D721Med (cell line): ENCODE data around the gene ENOX1.

Experiments used
- DNase-seq: peaks from one replicate; pipeline ENCODE4 v3.0.0; 2011; ENCODE audit warnings: low spot score; ENCODE audit not compliant: insufficient read length
- FAIRE-seq: peaks from 2 replicates; lab custom pipeline; 2011; peaks lifted over from hg19 to GRCh38; lab: Jason Lieb, UNC
- CTCF ChIP-seq: IDR thresholded peaks from 2 replicates; pipeline ENCODE4 v1.5.1; 2012; ENCODE audit warnings: mild to moderate bottlenecking, control low read depth; ENCODE audit not compliant: insufficient read depth; ENCODE audit errors: missing control alignments

ENOX1 gene

GRCh38 chr13:43487885-43488284 is 298.9 kb downstream of the ENOX1 start:
- FAIRE-seq (no peak), DNase-seq (no peak)
- TF ChIP-seq CTCF = no peak

GRCh38 chr13:43487461-43487860 is 299.3 kb downstream of the ENOX1 start:
- FAIRE-seq (no peak), DNase-seq (no peak)
- no peak for TF ChIP-seq CTCF

GRCh38 chr13:43484432-43485225 is 302.1 kb downstream of the ENOX1 start:
- DNase-seq = no peak
- no peak for FAIRE-seq
- no peak for TF ChIP-seq CTCF

- FAIRE-seq (no peak), DNase-seq (no peak)
- TF ChIP-seq CTCF = no peak
Measured at GRCh38 chr13:43483930-43484329, 302.8 kb downstream of the ENOX1 start.

- DNase-seq = no peak
- no peak for FAIRE-seq
- TF ChIP-seq CTCF = no peak
Measured at GRCh38 chr13:43482641-43483040, 304.1 kb downstream of the ENOX1 start.

- FAIRE-seq = no peak
- DNase-seq = no peak
- no peak for TF ChIP-seq CTCF
Measured at GRCh38 chr13:43482026-43482425, 304.7 kb downstream of the ENOX1 start.

- TF ChIP-seq CTCF = no peak
- FAIRE-seq = no peak
Measured at GRCh38 chr13:43478902-43479301, 307.9 kb downstream of the ENOX1 start.

More at GRCh38 chr13:43478902-43479301, 307.9 kb downstream of the ENOX1 start:
- DNase-seq = no peak
